ENCODE results near the gene SLC7A4.

Gene SLC7A4

GRCh38 chr22:20980523-20980922 is 51.8 kb downstream of the SLC7A4 start:
- DNase-seq = no peak

- DNase-seq = no peak
Measured at GRCh38 chr22:20979940-20980453, 52.4 kb downstream of the SLC7A4 start.

GRCh38 chr22:20979243-20979809 is 53.0 kb downstream of the SLC7A4 start:
- DNase-seq = no peak
